ENCODE data around the gene RLIM. TPM values are rescaled to one million over a fixed set of nuclear protein-coding genes. Genes with fewer than 3 reads are reported as not detected.

RLIM gene
- total and polyA plus RNA-seq, 2 of the 8 experiments (the other 6 are each of a cell fraction or from before 2014, with no cell fraction given), result 6.3 to 34.6 TPM

GRCh38 chrX:74606342-74606741 lies 8.1 kb downstream of the RLIM start:
- Histone ChIP-seq H3K4me3 (ENCODE audit: extremely low read depth in 1 of 4, insufficient read depth in 2 of 4, low read depth in 3 of 4, low read length in 4 of 4) (no peak overlapping the region), H3K4ac (replicated peaks; ENCODE audit: insufficient read length, low read depth, low read length) (no peak overlapping the region), H3K56ac (replicated peaks; ENCODE audit: insufficient read length, low read depth, low read length) (no peak overlapping the region), H3K4me1 (replicated peaks in 1 of 4; ENCODE audit: control insufficient read depth in 3 of 4, insufficient read depth in 4 of 4, low read length in 3 of 4) (no peaks in the 10 kb centered on the region), H3K27me3 (replicated peaks in 1 of 4; ENCODE audit: control insufficient read depth in 3 of 4, extremely low read depth in 1 of 4, insufficient read depth in 3 of 4, low read length in 3 of 4) (no peaks in the 10 kb centered on the region), H3K79me1 (ENCODE audit: low read depth, low read length) (no peaks in the 10 kb centered on the region), H2AFZ (ENCODE audit: low read length) (no peak overlapping the region), H3K27ac (ENCODE audit: low read depth, low read length) (no peak overlapping the region), H3K79me2 (ENCODE audit: control insufficient read depth in 1 of 2, insufficient read depth in 2 of 2, low read length in 2 of 2) (peaks cover 0 to 88% of the 10 kb centered on the region in 2 experiments; a peak in 3 of 4 replicates), H2BK120ac (replicated peaks; ENCODE audit: low read depth, low read length) (no peak overlapping the region), H3K14ac (ENCODE audit: insufficient read length) (no peak overlapping the region), H3K23me2 (ENCODE audit: low read depth, low read length) (no peaks in the 10 kb centered on the region), H2BK12ac (ENCODE audit: low read depth, low read length) (no peak overlapping the region), H4K20me1 (replicated peaks in 1 of 2; ENCODE audit: control insufficient read depth in 1 of 2, insufficient read depth in 2 of 2, low read length in 2 of 2) (peaks cover 2 to 8% of the 10 kb centered on the region in 2 experiments), H4K5ac (ENCODE audit: insufficient read length, low read depth, low read length) (no peak overlapping the region), H4K8ac (ENCODE audit: extremely low read depth, insufficient read depth, low read length) (no peak overlapping the region), H2BK15ac (ENCODE audit: low read length) (no peak overlapping the region), H4K91ac (replicated peaks; ENCODE audit: insufficient read length, low read length) (no peak overlapping the region), H2BK20ac (ENCODE audit: low read length) (no peak overlapping the region), H3K9ac (replicated peaks in 1 of 4; ENCODE audit: extremely low read depth in 1 of 4, low read depth in 3 of 4, low read length in 3 of 4) (no peak overlapping the region), H3K36me3 (ENCODE audit: control insufficient read depth in 2 of 4, insufficient read depth in 4 of 4, low read length in 3 of 4) (peaks cover 0 to 25% (median 0%) of the 10 kb centered on the region in 4 experiments; a peak in 2 of 8 replicates), H3K23ac (ENCODE audit: insufficient read length) (no peak overlapping the region), H3K9me3 (ENCODE audit: insufficient read depth in 2 of 2, low read depth in 1 of 2, low read length in 1 of 2) (no peaks in the 10 kb centered on the region), H2AK5ac (ENCODE audit: low read depth, low read length) (no peak overlapping the region), H3K4me2 (ENCODE audit: insufficient read depth in 1 of 2, low read depth in 2 of 2, low read length in 2 of 2) (no peak overlapping the region), H2BK5ac (ENCODE audit: low read depth, low read length) (no peak overlapping the region), H3K18ac (ENCODE audit: extremely low read depth, low read length) (no peak overlapping the region)
- POLR2A ChIA-PET (ENCODE audit: partially characterized antibody), result interaction anchor here (3.9 to 4.1 kb wide), 2 partner anchors 8 to 10 kb away, joined by 19 to 31 read pairs; partner anchors contain the start of gene RLIM
- CTCF ChIA-PET (ENCODE audit: partially characterized antibody), result no interaction called here
- DNase-seq (ENCODE audit: low read depth in 1 of 2, low spot score in 2 of 2) (no peak), FAIRE-seq (no peak)
- TF ChIP-seq KDM4A (IDR thresholded peaks at IDR 0.05; ENCODE audit: low read depth, low read length, severe bottlenecking), result no peak
- no peak for TF ChIP-seq HDAC6 (IDR thresholded peaks at IDR 0.05; ENCODE audit: low read depth, low read length)
- no peak for TF ChIP-seq CTBP2 (IDR thresholded peaks at IDR 0.05; ENCODE audit: borderline replicate concordance, insufficient read depth, insufficient read length, low read length)

All from H1 (cell line).